IMR-90 (cell line): ENCODE data around the gene SEC16A. TPM values are rescaled to one million over a fixed set of nuclear protein-coding genes. Genes with fewer than 3 reads are reported as not detected.

Experiments
- ATAC-seq: fragments of 200-7000 bp; cut with Tn5 transposase; 2 replicates; pipeline ENCODE4 v1.9.1; 2020; ENCODE audit warnings: low read depth, mild to moderate bottlenecking, moderate library complexity
- BruUV-seq: library from RNA; stranded (reverse); fragments of 400-500 nt; replicated peaks from 2 replicates; lab custom pipeline; 2021; lab: Mats Ljungman, UMichigan
- CTCF ChIA-PET: fragments of 300-600 bp; formaldehyde crosslinking; extraction: SDS; loops from one replicate; lab custom pipeline; 2021; ENCODE audit warnings: antibody characterized with exemption; lab: Yijun Ruan, JAX
- POLR2A ChIA-PET: fragments of 300-600 bp; sonication (Branson Sonifier 250); formaldehyde crosslinking; loops from one replicate; lab custom pipeline; 2022; ENCODE audit warnings: antibody characterized with exemption; ENCODE audit not compliant: unreplicated experiment; lab: Charles Lee
- DNase-seq: peaks from one replicate; pipeline ENCODE4 v3.0.0; 2013
- H2AFZ ChIP-seq: replicated peaks from 2 replicates; pipeline ENCODE3; 2013; ENCODE audit warnings: low read length, mild to moderate bottlenecking; ENCODE audit not compliant: poor library complexity
- H2AK5ac ChIP-seq: 2 replicates; pipeline ENCODE4 v1.6.1; 2013; ENCODE audit warnings: low read depth, low read length, inconsistent platforms
- H2AK9ac ChIP-seq: replicated peaks from 2 replicates; pipeline ENCODE3; 2013; ENCODE audit warnings: mild to moderate bottlenecking, low read depth, low read length, moderate library complexity; ENCODE audit not compliant: poor library complexity
- H2BK120ac ChIP-seq: 2 replicates; pipeline ENCODE4 v1.6.1; 2013; ENCODE audit warnings: low read depth, low read length, inconsistent platforms
- H2BK15ac ChIP-seq: 3 replicates; pipeline ENCODE4 v1.6.1; 2013; ENCODE audit warnings: low read depth, low read length, inconsistent platforms
- H2BK20ac ChIP-seq: 2 replicates; pipeline ENCODE4 v1.6.1; 2013; ENCODE audit warnings: low read depth, mild to moderate bottlenecking, inconsistent platforms, low read length, moderate library complexity
- H2BK5ac ChIP-seq: 2 replicates; pipeline ENCODE4 v1.6.1; 2013; ENCODE audit warnings: mild to moderate bottlenecking, low read depth, low read length, inconsistent platforms; ENCODE audit not compliant: poor library complexity, severe bottlenecking
- H3K14ac ChIP-seq: replicated peaks from 2 replicates; pipeline ENCODE4 v1.6.1; 2013; ENCODE audit warnings: low read depth, low read length, inconsistent platforms
- H3K18ac ChIP-seq: 2 replicates; pipeline ENCODE4 v1.6.1; 2013; ENCODE audit warnings: low read depth, low read length, control low read depth
- H3K23ac ChIP-seq: 2 replicates; pipeline ENCODE4 v1.6.1; 2013; ENCODE audit warnings: low read depth, low read length, inconsistent platforms
- H3K27ac ChIP-seq: 2 replicates; pipeline ENCODE4 v1.5.1; 2013; ENCODE audit warnings: mild to moderate bottlenecking, control low read depth, low read length; ENCODE audit not compliant: insufficient read depth
- H3K27me3 ChIP-seq: 2 replicates; pipeline ENCODE4 v1.6.1; 2013; ENCODE audit warnings: low read length; ENCODE audit not compliant: control insufficient read depth, insufficient read depth
- H3K36me3 ChIP-seq: 2 replicates; pipeline ENCODE4 v1.6.1; 2013; ENCODE audit warnings: low read length, mixed read lengths; ENCODE audit not compliant: control insufficient read depth, insufficient read depth
- H3K4ac ChIP-seq: 2 replicates; pipeline ENCODE4 v1.6.1; 2013; ENCODE audit warnings: low read depth, low read length, inconsistent platforms
- H3K4me1 ChIP-seq: 2 replicates; pipeline ENCODE4 v1.6.1; 2013; ENCODE audit warnings: low read length, mixed read lengths; ENCODE audit not compliant: control insufficient read depth, insufficient read depth
- H3K4me2 ChIP-seq: 2 replicates; pipeline ENCODE4 v1.6.1; 2013; ENCODE audit warnings: low read depth, mild to moderate bottlenecking, control low read depth, low read length, moderate library complexity
- H3K4me3 ChIP-seq: 2 replicates; pipeline ENCODE4 v1.5.1; 2013; ENCODE audit warnings: low read depth, mild to moderate bottlenecking, control low read depth, low read length, moderate library complexity; ENCODE audit not compliant: insufficient read depth
- H3K56ac ChIP-seq: 2 replicates; pipeline ENCODE4 v1.6.1; 2013; ENCODE audit warnings: low read length, inconsistent platforms; ENCODE audit not compliant: insufficient read depth; ENCODE audit errors: extremely low read depth
- H3K79me1 ChIP-seq, 2 experiments: 2 replicates each; pipeline ENCODE4 v1.6.1; 2013; ENCODE audit warnings: low read length in 2 of 2, inconsistent platforms in 1 of 2, low read depth in 1 of 2
- H3K9ac ChIP-seq: 2 replicates; pipeline ENCODE4 v1.6.1; 2013; ENCODE audit warnings: low read depth, low read length, control low read depth
- H3K9me1 ChIP-seq: 2 replicates; pipeline ENCODE4 v1.6.1; 2013; ENCODE audit warnings: low read length, inconsistent platforms; ENCODE audit not compliant: insufficient read depth
- H3K9me3 ChIP-seq: 2 replicates; pipeline ENCODE4 v1.6.1; 2013; ENCODE audit warnings: low read length; ENCODE audit not compliant: control insufficient read depth, insufficient read depth
- H4K20me1 ChIP-seq: 2 replicates; pipeline ENCODE4 v1.6.1; 2013; ENCODE audit warnings: low read length, inconsistent platforms; ENCODE audit not compliant: insufficient read depth
- H4K5ac ChIP-seq: 2 replicates; pipeline ENCODE4 v1.6.1; 2013; ENCODE audit warnings: mild to moderate bottlenecking, low read depth, low read length, control low read depth
- H4K8ac ChIP-seq, 2 experiments: 2 replicates each; pipeline ENCODE4 v1.6.1; 2013; ENCODE audit warnings: low read depth in 2 of 2, low read length in 2 of 2, control low read depth in 1 of 2, inconsistent platforms in 1 of 2
- H4K91ac ChIP-seq: 2 replicates; pipeline ENCODE4 v1.6.1; 2013; ENCODE audit warnings: low read depth, low read length, inconsistent platforms; ENCODE audit not compliant: insufficient read depth
- BHLHE40 ChIP-seq: fragments of 150-350 bp; IDR thresholded peaks from 2 replicates; pipeline ENCODE4 v1.6.1; 2016; ENCODE audit warnings: mild to moderate bottlenecking, low read depth, low read length
- CEBPB ChIP-seq: IDR thresholded peaks from 2 replicates; pipeline ENCODE4 v1.6.1; 2012; ENCODE audit warnings: low read depth, low read length, improper control_type of control experiment
- MAFK ChIP-seq: IDR thresholded peaks from 2 replicates; pipeline ENCODE4 v1.6.1; 2012; ENCODE audit warnings: low read depth, low read length, improper control_type of control experiment
- MAZ ChIP-seq: IDR thresholded peaks from 2 replicates; pipeline ENCODE4 v1.6.1; 2012; ENCODE audit warnings: low read depth, mild to moderate bottlenecking, low read length, improper control_type of control experiment, moderate library complexity, borderline replicate concordance
- SMC3 ChIP-seq: fragments of 150-350 bp; IDR thresholded peaks from 2 replicates; pipeline ENCODE4 v1.6.1; 2016; ENCODE audit warnings: low read depth, mild to moderate bottlenecking, antibody characterized with exemption, low read length, moderate library complexity
- WGBS, 2 experiments: methylation state at CpG; one replicate each; pipeline versions ENCODE4 v1.1.5 to v1.1.7; 2013; ENCODE audit warnings: missing lambda C conversion rate in 2 of 2; ENCODE audit not compliant: insufficient read length in 1 of 2; ENCODE audit errors: extremely low coverage in 2 of 2; 5-methylcytosine and 5-hydroxymethylcytosine counted together
- dilution Hi-C: fragments of 300-500 bp; cut with HindIII; formaldehyde crosslinking; loops from one replicate; pipeline ENCODE4 v1.14.3; 2018; ENCODE audit warnings: low sequenced_read_pairs; ENCODE audit not compliant: unreplicated experiment
- in situ Hi-C: fragments of 300-500 bp; cut with MboI; formaldehyde crosslinking; loops from 3 replicates; pipeline ENCODE4 v1.14.3; 2019; ENCODE audit warnings: low sequenced_read_pairs, inconsistent platforms, mixed read lengths
- intact Hi-C: fragments of 100-400 bp; cut with micrococcal nuclease; formaldehyde crosslinking; loops from 2 replicates; pipeline ENCODE4 v1.10.0; 2022
- polyA plus RNA-seq, 3 experiments: library from polyadenylated mRNA; depleted of rRNA; stranded (reverse); fragments of >200 nt; gene quantifications; 2 replicates each; pipeline ENCODE4 v1.2.3, GENCODE V29; 2012; ENCODE audit warnings: low replicate concordance in 1 of 3
- total RNA-seq: library from RNA; depleted of rRNA; stranded (reverse); fragments of >200 nt; gene quantifications from 2 replicates; pipeline ENCODE4 v1.2.3, GENCODE V29; 2012
- TF ChIP-seq, protein P1 (sequence below): conservative IDR thresholded peaks from 2 replicates; pipeline ENCODE4 v1.5.1; 2012; ENCODE audit warnings: mild to moderate bottlenecking, low read depth, low read length, improper control_type of control experiment

Gene SEC16A
- total and polyA plus RNA-seq, 2 of the 4 experiments (the other 2 are of a cell fraction), result 12.2 to 48.1 TPM

DNA sequence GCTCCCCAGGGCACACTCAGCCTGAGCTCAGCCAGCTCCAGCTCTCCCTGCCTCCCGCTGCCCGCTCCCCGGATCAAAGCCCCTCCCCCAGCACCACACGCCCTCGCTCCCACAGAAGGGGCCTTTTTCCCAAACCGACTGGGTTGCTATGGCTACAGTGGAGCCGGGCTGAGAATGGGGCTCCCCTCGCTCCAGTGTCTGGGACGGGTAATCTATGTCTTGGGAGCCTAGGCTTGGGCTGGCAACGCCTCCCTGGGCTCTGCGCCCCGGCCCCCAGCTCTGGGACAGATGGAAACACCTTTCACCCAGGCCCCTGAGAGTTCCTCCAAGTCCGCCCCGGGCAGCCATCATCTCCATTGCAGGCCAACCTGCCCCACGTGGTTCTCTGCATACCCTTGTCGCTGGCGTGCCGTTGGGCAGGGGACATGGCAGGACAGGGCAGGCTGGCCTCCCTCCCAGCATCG, 33.4 kb upstream of the SEC16A start:
- TF ChIP-seq MAZ, result no peak
- TF ChIP-seq SMC3, result no peak
- TF ChIP-seq BHLHE40, result no peak
- TF ChIP-seq MAFK, result no peak
- TF ChIP-seq, protein P1, sequence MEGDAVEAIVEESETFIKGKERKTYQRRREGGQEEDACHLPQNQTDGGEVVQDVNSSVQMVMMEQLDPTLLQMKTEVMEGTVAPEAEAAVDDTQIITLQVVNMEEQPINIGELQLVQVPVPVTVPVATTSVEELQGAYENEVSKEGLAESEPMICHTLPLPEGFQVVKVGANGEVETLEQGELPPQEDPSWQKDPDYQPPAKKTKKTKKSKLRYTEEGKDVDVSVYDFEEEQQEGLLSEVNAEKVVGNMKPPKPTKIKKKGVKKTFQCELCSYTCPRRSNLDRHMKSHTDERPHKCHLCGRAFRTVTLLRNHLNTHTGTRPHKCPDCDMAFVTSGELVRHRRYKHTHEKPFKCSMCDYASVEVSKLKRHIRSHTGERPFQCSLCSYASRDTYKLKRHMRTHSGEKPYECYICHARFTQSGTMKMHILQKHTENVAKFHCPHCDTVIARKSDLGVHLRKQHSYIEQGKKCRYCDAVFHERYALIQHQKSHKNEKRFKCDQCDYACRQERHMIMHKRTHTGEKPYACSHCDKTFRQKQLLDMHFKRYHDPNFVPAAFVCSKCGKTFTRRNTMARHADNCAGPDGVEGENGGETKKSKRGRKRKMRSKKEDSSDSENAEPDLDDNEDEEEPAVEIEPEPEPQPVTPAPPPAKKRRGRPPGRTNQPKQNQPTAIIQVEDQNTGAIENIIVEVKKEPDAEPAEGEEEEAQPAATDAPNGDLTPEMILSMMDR, result no peak
- no peak for TF ChIP-seq CEBPB
- no peak overlapping the region for H3K56ac ChIP-seq
- BruUV-seq, result no TSS peak
- H3K27me3 ChIP-seq, result no peaks in the 10 kb centered on the region
- H3K4me2 ChIP-seq, result no peak overlapping the region
- no peak overlapping the region for H2BK120ac ChIP-seq
- H2AK9ac ChIP-seq, result no peak overlapping the region
- dilution Hi-C loops, result no loop called here
- no peak overlapping the region for H4K91ac ChIP-seq
- H4K20me1 ChIP-seq, result no peaks in the 10 kb centered on the region
- no peak overlapping the region for H3K27ac ChIP-seq
- no peak overlapping the region for H3K14ac ChIP-seq
- no peak overlapping the region for H3K23ac ChIP-seq
- no peaks in the 10 kb centered on the region for H3K9me3 ChIP-seq
- no peak overlapping the region for H2AK5ac ChIP-seq
- H3K79me1 ChIP-seq, result peaks cover 0 to under 1% of the 10 kb centered on the region in 2 experiments; a peak in 1 of 4 replicates
- H3K4me3 ChIP-seq, result no peak overlapping the region
- H3K9ac ChIP-seq, result no peak overlapping the region
- H4K5ac ChIP-seq, result no peak overlapping the region
- in situ Hi-C loops, result no loop called here
- no peak overlapping the region for H2BK20ac ChIP-seq
- H3K18ac ChIP-seq, result no peak overlapping the region
- H3K4ac ChIP-seq, result no peak overlapping the region
- POLR2A ChIA-PET, result no interaction called here
- no peaks in the 10 kb centered on the region for H3K9me1 ChIP-seq
- no peak for ATAC-seq
- no peak overlapping the region for H2BK5ac ChIP-seq
- no peak for DNase-seq
- no peak overlapping the region for H2AFZ ChIP-seq
- intact Hi-C loops, result no loop called here
- no peak overlapping the region for H2BK15ac ChIP-seq
- no peak overlapping the region for H4K8ac ChIP-seq
- WGBS, 2 experiments, result 83% methylated on average over 16 of the region's 19 CpGs; no CpG with 5 or more reads in 1 of the 2 experiments
- no peaks in the 10 kb centered on the region for H3K4me1 ChIP-seq
- CTCF ChIA-PET, result no interaction called here
- H3K36me3 ChIP-seq, result peaks cover 69% of the 10 kb centered on the region
